GM12891 (cell line): Measurements from ENCODE around the gene GSAP.

Experiments used
- POLR2A ChIP-seq: IDR thresholded peaks from 2 replicates; pipeline ENCODE4 v1.6.1; 2011; ENCODE audit warnings: low read depth, low read length, control low read depth
- POLR2AphosphoS5 ChIP-seq: IDR thresholded peaks from 2 replicates; pipeline ENCODE4 v1.6.1; 2011; ENCODE audit warnings: low read depth, low read length, control low read depth
- POU2F2 ChIP-seq: IDR thresholded peaks from 2 replicates; pipeline ENCODE4 v1.6.1; 2011; ENCODE audit warnings: low read depth, mild to moderate bottlenecking, control low read depth, low read length, moderate library complexity
- SPI1 ChIP-seq: IDR thresholded peaks from 2 replicates; pipeline ENCODE4 v1.6.1; 2011; ENCODE audit warnings: low read depth, low read length, control low read depth
- TAF1 ChIP-seq: IDR thresholded peaks from 2 replicates; pipeline ENCODE4 v1.6.1; 2011; ENCODE audit warnings: low read depth, low read length, control low read depth

GRCh38 chr7:77378584-77378983 lies 37.6 kb downstream of the GSAP start:
- no peak for TF ChIP-seq POLR2AphosphoS5
- no peak for TF ChIP-seq POLR2A
- TF ChIP-seq TAF1, result no peak
- TF ChIP-seq POU2F2, result no peak
- no peak for TF ChIP-seq SPI1
